ENCODE results near the gene UBE2E2. TPM values are rescaled to one million over a fixed set of nuclear protein-coding genes. Genes with fewer than 3 reads are reported as not detected.
A peak's percentile ranks its signal among the peaks of the same experiment; 100 is the strongest.

UBE2E2 gene
- total and polyA plus RNA-seq, 4 donors = 23.8 to 56.5 (median 32.9) TPM

GRCh38 chr3:23594894-23595670 lies 392.0 kb downstream of the UBE2E2 start:
- intact Hi-C loops (cut with DNase I) = no loop called here
- no peak overlapping the region for H3K27ac ChIP-seq (ENCODE audit: low read depth in 1 of 2, low read length in 2 of 2)
- ATAC-seq (ENCODE audit: low FRiP score) (no peak), DNase-seq (no peak)
- H3K9me3 ChIP-seq (ENCODE audit: control insufficient read depth, low read length) = no peaks in the 10 kb centered on the region
- no peaks in the 10 kb centered on the region for H3K27me3 ChIP-seq (ENCODE audit: control insufficient read depth in 1 of 2, insufficient read depth in 2 of 2, low read length in 1 of 2)
- WGBS, 2 donors = 77 to 88% methylated on average over 5 of the region's 5 CpGs
- H3K36me3 ChIP-seq (ENCODE audit: control insufficient read depth in 1 of 2, insufficient read depth in 2 of 2, low read length in 1 of 2) = no peaks in the 10 kb centered on the region
- no peaks in the 10 kb centered on the region for H3K4me1 ChIP-seq (ENCODE audit: control insufficient read depth in 1 of 2, insufficient read depth in 2 of 2, low read length in 2 of 2)
- H3K4me3 ChIP-seq (ENCODE audit: low read length in 2 of 2) = no peak overlapping the region

- intact Hi-C loops (cut with DNase I) = no loop called here
- H3K36me3 ChIP-seq (ENCODE audit: control insufficient read depth in 1 of 2, insufficient read depth in 2 of 2, low read length in 1 of 2) = no peaks in the 10 kb centered on the region
- DNase-seq (no peak), ATAC-seq (ENCODE audit: low FRiP score) (no peak)
- H3K27me3 ChIP-seq (ENCODE audit: control insufficient read depth in 1 of 2, insufficient read depth in 2 of 2, low read length in 1 of 2) = no peaks in the 10 kb centered on the region
- peaks cover 0 to 4% of the 10 kb centered on the region in 2 donors for H3K4me1 ChIP-seq (ENCODE audit: control insufficient read depth in 1 of 2, insufficient read depth in 2 of 2, low read length in 2 of 2)
- no peak overlapping the region for H3K4me3 ChIP-seq (ENCODE audit: low read length in 2 of 2)
- H3K9me3 ChIP-seq (ENCODE audit: control insufficient read depth, low read length) = no peaks in the 10 kb centered on the region
- H3K27ac ChIP-seq (ENCODE audit: low read depth in 1 of 2, low read length in 2 of 2) = no peak overlapping the region
These were observed 392.7 kb downstream of the UBE2E2 start for GRCh38 chr3:23595851-23596250.

GRCh38 chr3:23600167-23600871 lies 397.2 kb downstream of the UBE2E2 start:
- H3K4me3 ChIP-seq (ENCODE audit: low read length in 2 of 2) = no peak overlapping the region
- H3K27me3 ChIP-seq (ENCODE audit: control insufficient read depth in 1 of 2, insufficient read depth in 2 of 2, low read length in 1 of 2) = no peaks in the 10 kb centered on the region
- intact Hi-C loops (cut with DNase I) = no loop called here
- peaks cover 0 to 4% of the 10 kb centered on the region in 2 donors for H3K4me1 ChIP-seq (ENCODE audit: control insufficient read depth in 1 of 2, insufficient read depth in 2 of 2, low read length in 2 of 2)
- DNase-seq (no peak), ATAC-seq (ENCODE audit: low FRiP score) (no peak)
- no peaks in the 10 kb centered on the region for H3K36me3 ChIP-seq (ENCODE audit: control insufficient read depth in 1 of 2, insufficient read depth in 2 of 2, low read length in 1 of 2)
- 78% methylated on average over 8 of the region's 8 CpGs for WGBS, 2 donors
- H3K27ac ChIP-seq (ENCODE audit: low read depth in 1 of 2, low read length in 2 of 2) = no peak overlapping the region
- H3K9me3 ChIP-seq (ENCODE audit: control insufficient read depth, low read length) = no peaks in the 10 kb centered on the region

DNA sequence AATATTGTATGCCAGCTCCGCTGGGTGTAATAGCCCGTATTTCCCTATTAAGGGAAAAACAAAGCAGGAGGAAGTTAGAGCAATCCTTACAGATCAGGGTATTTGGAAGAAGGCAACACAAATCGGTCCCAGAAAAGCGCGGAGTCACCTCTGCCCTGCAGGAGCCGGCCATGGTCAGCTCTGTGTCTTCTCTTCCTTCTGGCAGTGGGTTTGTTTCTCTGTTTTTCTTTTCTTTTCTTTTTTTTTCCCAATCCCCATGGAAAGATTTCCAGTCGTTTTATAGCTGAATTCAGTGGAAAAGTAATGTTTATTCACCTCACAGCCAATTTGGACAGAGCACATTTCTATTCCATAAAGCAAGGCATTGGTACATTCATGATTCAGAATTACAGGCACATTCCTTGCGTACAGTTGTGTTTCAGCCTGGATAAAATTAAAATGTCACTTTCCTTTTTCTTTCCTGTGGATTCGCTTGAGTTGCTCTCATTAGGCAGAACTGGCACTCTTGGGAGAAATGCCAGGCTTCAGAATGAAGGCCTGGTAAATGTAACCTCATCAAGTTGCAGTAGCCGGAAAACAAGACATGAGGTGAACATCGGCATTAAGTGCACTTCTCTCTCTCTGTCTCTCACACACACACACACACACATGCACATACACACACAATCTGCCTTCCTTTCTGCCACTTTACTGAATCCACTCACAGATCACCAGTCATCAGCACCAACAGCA lies 398.1 kb downstream of the UBE2E2 start:
- peaks cover 0 to 4% of the 10 kb centered on the region in 2 donors for H3K4me1 ChIP-seq (ENCODE audit: control insufficient read depth in 1 of 2, insufficient read depth in 2 of 2, low read length in 2 of 2)
- H3K4me3 ChIP-seq (ENCODE audit: low read length in 2 of 2) = peak overlapping the region in 1 of 2 donors; percentile 6
- DNase-seq (no peak), ATAC-seq (ENCODE audit: low FRiP score) (no peak)
- H3K27me3 ChIP-seq (ENCODE audit: control insufficient read depth in 1 of 2, insufficient read depth in 2 of 2, low read length in 1 of 2) = no peaks in the 10 kb centered on the region
- no peak overlapping the region for H3K27ac ChIP-seq (ENCODE audit: low read depth in 1 of 2, low read length in 2 of 2)
- intact Hi-C loops (cut with DNase I) = no loop called here
- H3K36me3 ChIP-seq (ENCODE audit: control insufficient read depth in 1 of 2, insufficient read depth in 2 of 2, low read length in 1 of 2) = no peaks in the 10 kb centered on the region
- WGBS, 2 donors = 16 to 20% methylated on average over 11 of the region's 11 CpGs
- no peaks in the 10 kb centered on the region for H3K9me3 ChIP-seq (ENCODE audit: control insufficient read depth, low read length)

DNA sequence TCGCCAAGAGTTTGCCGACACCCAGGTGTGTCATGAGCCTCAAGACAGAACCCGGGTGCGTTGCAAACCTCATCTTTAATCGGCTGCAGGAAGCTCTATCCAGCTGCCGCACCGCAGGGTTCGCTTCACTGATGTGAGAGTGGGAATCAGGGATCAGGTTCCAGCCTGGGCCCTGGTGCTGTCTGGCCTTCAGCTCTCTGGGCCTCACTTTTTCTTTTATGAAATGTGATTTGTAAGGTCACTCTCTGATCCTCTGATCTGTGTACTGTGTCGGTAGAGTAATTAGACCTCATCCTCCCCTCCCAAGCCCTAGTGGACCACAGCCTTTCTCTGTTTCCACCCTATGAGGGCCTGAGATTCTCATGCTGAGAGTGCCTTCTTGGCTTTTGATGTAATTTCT lies 399.8 kb downstream of the UBE2E2 start:
- intact Hi-C loops (cut with DNase I) = no loop called here
- H3K4me1 ChIP-seq (ENCODE audit: control insufficient read depth in 1 of 2, insufficient read depth in 2 of 2, low read length in 2 of 2) = peaks cover 0 to 4% of the 10 kb centered on the region in 2 donors
- no peak overlapping the region for H3K4me3 ChIP-seq (ENCODE audit: low read length in 2 of 2)
- H3K27me3 ChIP-seq (ENCODE audit: control insufficient read depth in 1 of 2, insufficient read depth in 2 of 2, low read length in 1 of 2) = no peaks in the 10 kb centered on the region
- ATAC-seq (ENCODE audit: low FRiP score) (no peak), DNase-seq (no peak)
- H3K27ac ChIP-seq (ENCODE audit: low read depth in 1 of 2, low read length in 2 of 2) = no peak overlapping the region
- H3K36me3 ChIP-seq (ENCODE audit: control insufficient read depth in 1 of 2, insufficient read depth in 2 of 2, low read length in 1 of 2) = no peaks in the 10 kb centered on the region
- WGBS, 2 donors = 94 to 100% methylated on average over 9 of the region's 9 CpGs
- H3K9me3 ChIP-seq (ENCODE audit: control insufficient read depth, low read length) = no peaks in the 10 kb centered on the region

DNA sequence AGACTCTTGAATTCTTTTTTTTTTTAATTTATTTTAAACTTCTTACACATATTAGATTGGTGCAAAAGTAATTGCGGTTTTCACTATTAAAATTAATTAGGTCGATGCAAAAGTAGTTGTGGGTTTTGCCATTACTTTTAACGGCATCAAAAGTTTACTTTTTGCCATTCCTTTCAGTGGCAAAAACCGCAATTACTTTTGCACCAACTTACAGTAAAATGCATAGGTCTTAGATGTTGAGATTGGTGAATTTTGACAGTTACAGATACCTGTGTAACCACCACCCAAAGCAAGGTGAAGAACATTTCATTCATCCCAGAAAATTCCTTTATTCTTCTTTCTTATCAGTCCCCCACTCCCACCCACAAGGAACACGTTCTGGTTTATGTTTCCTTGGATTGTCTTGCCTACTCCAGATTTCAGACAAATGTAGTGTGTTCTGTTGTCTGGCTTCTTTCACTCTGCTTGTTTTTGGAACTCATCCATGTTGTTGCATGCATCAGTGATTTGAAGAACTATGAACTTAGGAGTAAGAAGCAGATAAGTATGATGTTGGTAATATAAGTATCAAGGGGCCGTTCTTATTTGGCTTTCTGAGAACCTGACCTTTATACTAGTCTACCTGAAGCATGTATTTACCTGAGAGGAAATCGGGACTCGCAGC lies 404.2 kb downstream of the UBE2E2 start:
- H3K4me3 ChIP-seq (ENCODE audit: low read length in 2 of 2) = no peak overlapping the region
- H3K27me3 ChIP-seq (ENCODE audit: control insufficient read depth in 1 of 2, insufficient read depth in 2 of 2, low read length in 1 of 2) = no peaks in the 10 kb centered on the region
- H3K27ac ChIP-seq (ENCODE audit: low read depth in 1 of 2, low read length in 2 of 2) = no peak overlapping the region
- intact Hi-C loops (cut with DNase I) = no loop called here
- H3K4me1 ChIP-seq (ENCODE audit: control insufficient read depth in 1 of 2, insufficient read depth in 2 of 2, low read length in 2 of 2) = no peaks in the 10 kb centered on the region
- DNase-seq (no peak), ATAC-seq (ENCODE audit: low FRiP score) (no peak)
- no peaks in the 10 kb centered on the region for H3K9me3 ChIP-seq (ENCODE audit: control insufficient read depth, low read length)
- H3K36me3 ChIP-seq (ENCODE audit: control insufficient read depth in 1 of 2, insufficient read depth in 2 of 2, low read length in 1 of 2) = no peaks in the 10 kb centered on the region
- 57 to 64% methylated on average over 8 of the region's 8 CpGs for WGBS, 2 donors

DNA sequence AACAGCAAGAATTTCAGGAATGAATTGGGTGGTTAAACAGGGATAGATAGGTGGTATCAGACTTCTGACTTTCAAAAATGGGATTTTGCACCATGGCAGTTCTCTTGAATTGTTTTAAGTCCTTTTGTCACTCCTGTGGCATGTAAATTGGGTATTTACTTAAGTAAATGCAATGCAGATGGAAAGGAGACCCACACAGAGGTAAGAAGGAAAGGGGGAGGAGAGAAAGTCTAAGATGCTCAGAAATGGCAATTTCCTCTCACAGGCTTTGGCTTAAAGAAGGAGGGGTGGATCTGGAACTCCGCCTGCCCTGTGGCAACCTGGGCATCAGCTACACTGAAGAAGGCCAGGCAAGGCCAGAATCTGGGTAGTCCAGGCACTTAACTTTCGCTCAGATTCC lies 405.5 kb downstream of the UBE2E2 start:
- no peak for DNase-seq
- no peak for ATAC-seq (ENCODE audit: low FRiP score)
- H3K4me1 ChIP-seq (ENCODE audit: control insufficient read depth in 1 of 2, insufficient read depth in 2 of 2, low read length in 2 of 2) = no peaks in the 10 kb centered on the region
- no peak overlapping the region for H3K27ac ChIP-seq (ENCODE audit: low read depth in 1 of 2, low read length in 2 of 2)
- intact Hi-C loops (cut with DNase I) = no loop called here
- no peak overlapping the region for H3K4me3 ChIP-seq (ENCODE audit: low read length in 2 of 2)
- WGBS, 2 donors = 95 to 96% methylated on average over 2 of the region's 2 CpGs
- no peaks in the 10 kb centered on the region for H3K36me3 ChIP-seq (ENCODE audit: control insufficient read depth in 1 of 2, insufficient read depth in 2 of 2, low read length in 1 of 2)
- no peaks in the 10 kb centered on the region for H3K27me3 ChIP-seq (ENCODE audit: control insufficient read depth in 1 of 2, insufficient read depth in 2 of 2, low read length in 1 of 2)
- no peaks in the 10 kb centered on the region for H3K9me3 ChIP-seq (ENCODE audit: control insufficient read depth, low read length)

GRCh38 chr3:23611737-23612295 lies 408.7 kb downstream of the UBE2E2 start:
- intact Hi-C loops (cut with DNase I) = loop anchor here in 1 of 2 donors (10.0 kb wide), 1 partner anchor 193 kb away; the partner anchor contains the start of gene UBE2E1
- Histone ChIP-seq H3K4me3 (ENCODE audit: low read length in 2 of 2) (peak overlapping the region; percentile 2 to 11), H3K9me3 (ENCODE audit: control insufficient read depth, low read length) (no peaks in the 10 kb centered on the region), H3K27me3 (ENCODE audit: control insufficient read depth in 1 of 2, insufficient read depth in 2 of 2, low read length in 1 of 2) (no peaks in the 10 kb centered on the region), H3K36me3 (ENCODE audit: control insufficient read depth in 1 of 2, insufficient read depth in 2 of 2, low read length in 1 of 2) (no peaks in the 10 kb centered on the region), H3K4me1 (ENCODE audit: control insufficient read depth in 1 of 2, insufficient read depth in 2 of 2, low read length in 2 of 2) (no peaks in the 10 kb centered on the region), H3K27ac (ENCODE audit: low read depth in 1 of 2, low read length in 2 of 2) (peak overlapping the region; percentile 28 to 69)
- ATAC-seq (ENCODE audit: low FRiP score) = peak; percentile 78
- 4% methylated on average over 13 of the region's 13 CpGs for WGBS, 2 donors
- DNase-seq = peak; percentile 85 to 89
